Measurements from ENCODE around the gene PTOV1. TPM values are rescaled to one million over a fixed set of nuclear protein-coding genes. Genes with fewer than 3 reads are reported as not detected.

Gene PTOV1
- total and polyA plus RNA-seq, 2 of the 13 experiments (the other 11 are each of a cell fraction or from before 2014, with no cell fraction given): 63.5 to 68.5 TPM

- no peak for FAIRE-seq
- H3K9ac ChIP-seq (ENCODE audit: insufficient read depth, low read depth, low read length): no peak overlapping the region
- no peak for ATAC-seq
- no peaks in the 10 kb centered on the region for H3K36me3 ChIP-seq (replicated peaks in 1 of 2; ENCODE audit: control insufficient read depth in 1 of 2, insufficient read depth in 2 of 2, low read length in 2 of 2)
- H3K79me2 ChIP-seq (ENCODE audit: insufficient read depth, low read length): no peaks in the 10 kb centered on the region
- BruUV-seq (replicated peaks): no TSS peak
- H3K27ac ChIP-seq (ENCODE audit: extremely low read length, insufficient read depth, low read length): no peak overlapping the region
- no peak overlapping the region for H3K4me2 ChIP-seq (ENCODE audit: low read depth, low read length)
- no peaks in the 10 kb centered on the region for H4K20me1 ChIP-seq (ENCODE audit: insufficient read depth, low read length)
- in situ Hi-C loops (cut with HindIII; ENCODE audit: extremely low pct_ligation_motif_present, low pct_unique_long_range_greater_than_20kb): no loop called here
- 85% methylated on average over 3 of the region's 3 CpGs for WGBS (ENCODE audit: low lambda C conversion rate)
- H2AFZ ChIP-seq (ENCODE audit: low read length): no peak overlapping the region
- POLR2A ChIA-PET: no interaction called here
- TF ChIP-seq RBAK (CRISPR knock-in tag; IDR thresholded peaks at IDR 0.05): no peak
- TF ChIP-seq ZBTB1 (CRISPR knock-in tag; IDR thresholded peaks at IDR 0.05; ENCODE audit: borderline replicate concordance): no peak
- no peak for TF ChIP-seq ZNF616 (CRISPR knock-in tag; IDR thresholded peaks at IDR 0.05; ENCODE audit: low read depth)
- TF ChIP-seq SNAPC4 (CRISPR knock-in tag; IDR thresholded peaks at IDR 0.05): no peak
- no peak for TF ChIP-seq HNRNPL (IDR thresholded peaks at IDR 0.05; ENCODE audit: low read depth, low read length)
- no peak for TF ChIP-seq NPAS2 (CRISPR knock-in tag; IDR thresholded peaks at IDR 0.05; ENCODE audit: borderline replicate concordance)
- TF ChIP-seq ONECUT2 (CRISPR knock-in tag; IDR thresholded peaks at IDR 0.05): no peak
- no peak for TF ChIP-seq ERF (CRISPR knock-in tag; IDR thresholded peaks at IDR 0.05)
- TF ChIP-seq ZNF253 (CRISPR knock-in tag; IDR thresholded peaks at IDR 0.05; ENCODE audit: borderline replicate concordance): no peak
- no peak for TF ChIP-seq BRD4 (CRISPR knock-in tag; IDR thresholded peaks at IDR 0.05)
- TF ChIP-seq SALL2 (CRISPR knock-in tag; IDR thresholded peaks at IDR 0.05): no peak
- no peak for TF ChIP-seq KMT2A (CRISPR knock-in tag; IDR thresholded peaks at IDR 0.05)
- no peak for TF ChIP-seq HIVEP1 (CRISPR knock-in tag; IDR thresholded peaks at IDR 0.05)
- TF ChIP-seq PPARG (CRISPR knock-in tag; conservative IDR thresholded peaks at IDR 0.05): no peak
- TF ChIP-seq NAIF1 (CRISPR knock-in tag; IDR thresholded peaks at IDR 0.05; ENCODE audit: borderline replicate concordance): no peak
- no peak for TF ChIP-seq ZNF350 (CRISPR knock-in tag; IDR thresholded peaks at IDR 0.05; ENCODE audit: borderline replicate concordance, low read depth)
- no peak for TF ChIP-seq ZNF761 (CRISPR knock-in tag; conservative IDR thresholded peaks at IDR 0.05)
- no peak for TF ChIP-seq HDAC2 (CRISPR knock-in tag; IDR thresholded peaks at IDR 0.05)
- TF ChIP-seq FOSL2 (CRISPR knock-in tag; IDR thresholded peaks at IDR 0.05): no peak
- TF ChIP-seq ZBTB34 (CRISPR knock-in tag; IDR thresholded peaks at IDR 0.05): no peak
- intact Hi-C loops (cut with micrococcal nuclease; ENCODE audit: unreplicated experiment): no loop called here
- DNase-seq (ENCODE audit: low spot score): no peak
- H3K4me3 ChIP-seq (replicated peaks in 1 of 3; ENCODE audit: insufficient read depth in 1 of 3, low read depth in 2 of 3, low read length in 3 of 3): no peak overlapping the region
- CTCF ChIA-PET (ENCODE audit: low intra/inter-chr PET ratio, low total read pairs): no interaction called here
- no peaks in the 10 kb centered on the region for H3K9me3 ChIP-seq (ENCODE audit: low read length)
- H3K27me3 ChIP-seq (ENCODE audit: control insufficient read depth in 1 of 2, insufficient read depth in 2 of 2, low read length in 2 of 2): no peaks in the 10 kb centered on the region
- H3K4me1 ChIP-seq (ENCODE audit: insufficient read depth, low read length): peaks cover 21% of the 10 kb centered on the region
Observed at GRCh38 chr19:49845414-49845813, 5.5 kb upstream of the PTOV1 start.

All from HepG2 (cell line).